ENCODE results near the gene MGAT4A. TPM values are rescaled to one million over a fixed set of nuclear protein-coding genes. Genes with fewer than 3 reads are reported as not detected.

Gene MGAT4A
- polyA plus RNA-seq, 2 of the 4 experiments (the other 2 are of a cell fraction) = 0.61 to 2.6 TPM

GRCh38 chr2:98654699-98655495 is 76.0 kb downstream of the MGAT4A start:
- no peaks in the 10 kb centered on the region for H3K9me3 ChIP-seq
- ChIA-PET CTCF (no interaction called here), POLR2A (no interaction called here)
- DNase-seq (ENCODE audit: low read depth in 1 of 2, low spot score in 1 of 2) = no peak
- no peaks in the 10 kb centered on the region for H3K4me1 ChIP-seq
- TF ChIP-seq ATOH8 (CRISPR knock-in tag; IDR thresholded peaks at IDR 0.05; ENCODE audit: low read depth) = no peak
- TF ChIP-seq SREBF2 (IDR thresholded peaks at IDR 0.05) = no peak
- TF ChIP-seq BCL3 (IDR thresholded peaks at IDR 0.05) = no peak
- no peak for TF ChIP-seq JUN (IDR thresholded peaks at IDR 0.05)
- TF ChIP-seq POLR2AphosphoS2 (conservative IDR thresholded peaks at IDR 0.05; ENCODE audit: low read length) = no peak
- no peak for TF ChIP-seq FOSB (CRISPR knock-in tag; IDR thresholded peaks at IDR 0.05)
- no peak for TF ChIP-seq KDM1A (IDR thresholded peaks at IDR 0.05; ENCODE audit: low read depth)
- TF ChIP-seq CBX2 (IDR thresholded peaks at IDR 0.05; ENCODE audit: borderline replicate concordance, low read depth) = no peak
- no peak for TF ChIP-seq HDAC2 (IDR thresholded peaks at IDR 0.05)
- no peak for TF ChIP-seq KDM5A (IDR thresholded peaks at IDR 0.05)
- TF ChIP-seq EHMT2 (IDR thresholded peaks at IDR 0.05; ENCODE audit: low read depth) = no peak
- no peak for FAIRE-seq
- H3K27ac ChIP-seq = no peak overlapping the region
- no peak overlapping the region for H3K4me3 ChIP-seq
- 84% methylated on average over 3 of the region's 3 CpGs for WGBS (ENCODE audit: missing lambda C conversion rate)
- no peak overlapping the region for H3K4me2 ChIP-seq
- ATAC-seq = no peak

- no peak overlapping the region for H3K4me3 ChIP-seq
- POLR2A ChIA-PET = no interaction called here
- DNase-seq (ENCODE audit: low read depth in 1 of 2, low spot score in 1 of 2) = no peak
- H3K9me3 ChIP-seq = no peaks in the 10 kb centered on the region
- no peak overlapping the region for H3K4me2 ChIP-seq
- TF ChIP-seq FOXS1 (CRISPR knock-in tag; IDR thresholded peaks at IDR 0.05) (no peak), HMGXB4 (CRISPR knock-in tag; IDR thresholded peaks at IDR 0.05; ENCODE audit: borderline replicate concordance) (no peak), TFCP2L1 (CRISPR knock-in tag; IDR thresholded peaks at IDR 0.05) (no peak)
- no peaks in the 10 kb centered on the region for H3K4me1 ChIP-seq
- no peak for ATAC-seq
- no peak for FAIRE-seq
- no peak overlapping the region for H3K27ac ChIP-seq
- 41% methylated on average over 1 of the region's 1 CpG for WGBS (ENCODE audit: missing lambda C conversion rate)
- CTCF ChIA-PET = interaction anchor here (1.0 kb wide), 1 partner anchor 415 kb away, joined by 4 read pairs; no protein-coding TSS in a partner anchor
Observed at GRCh38 chr2:98650998-98651397, 79.9 kb downstream of the MGAT4A start.

GRCh38 chr2:98649992-98650375 is 80.9 kb downstream of the MGAT4A start:
- H3K9me3 ChIP-seq = no peaks in the 10 kb centered on the region
- ATAC-seq (no peak), FAIRE-seq (no peak), DNase-seq (ENCODE audit: low read depth in 1 of 2, low spot score in 1 of 2) (no peak)
- 26% methylated on average over 1 of the region's 1 CpG for WGBS (ENCODE audit: missing lambda C conversion rate)
- TF ChIP-seq EP300 (IDR thresholded peaks at IDR 0.05) (no peak), CTCF (IDR thresholded peaks at IDR 0.05) (no peak), NPAS2 (CRISPR knock-in tag; IDR thresholded peaks at IDR 0.05; ENCODE audit: borderline replicate concordance) (no peak), HMGXB4 (CRISPR knock-in tag; IDR thresholded peaks at IDR 0.05; ENCODE audit: borderline replicate concordance) (no peak)
- no peak overlapping the region for H3K4me3 ChIP-seq
- CTCF ChIA-PET = interaction anchor here (0.6 to 1.9 kb wide), 32 partner anchors 10 to 507 kb away, joined by 3 to 40 read pairs (median 4); partner anchors contain the start of gene C2orf15
- no peak overlapping the region for H3K27ac ChIP-seq
- no peak overlapping the region for H3K4me2 ChIP-seq
- no peaks in the 10 kb centered on the region for H3K4me1 ChIP-seq
- POLR2A ChIA-PET = interaction anchor here (0.7 to 1.1 kb wide), 2 partner anchors 505 to 687 kb away, joined by 3 to 4 read pairs; partner anchors contain the start of genes LIPT1, TSGA10 and TXNDC9

Measured in A549 (cell line).